Esophagus muscularis mucosa (tissue), 3 donors: Measurements from ENCODE around the gene SMIM1.

ENCODE experiments used
- POLR2A ChIP-seq: fragments of 450-650 bp; IDR thresholded peaks from one replicate; pipeline ENCODE4 v1.6.1; 2017; ENCODE audit warnings: antibody characterized with exemption, moderate library complexity, mild to moderate bottlenecking, low read depth
- POLR2AphosphoS5 ChIP-seq, 2 donors: sonication (generic); formaldehyde crosslinking; IDR thresholded peaks; one replicate each; pipeline ENCODE4 v1.6.1; 2017; ENCODE audit warnings: antibody characterized with exemption in 2 of 2
- TF ChIP-seq, protein P1 (sequence below), 3 experiments: fragments of 200-600 bp in 2 of 3; fragments of 450-650 bp in 1 of 3; sonication (generic) in 2 of 3; IDR thresholded peaks; one replicate each; pipeline ENCODE4 v1.5.1; 2017 to 2019; ENCODE audit warnings: antibody characterized with exemption in 3 of 3, mild to moderate bottlenecking in 2 of 3, moderate library complexity in 1 of 3

DNA sequence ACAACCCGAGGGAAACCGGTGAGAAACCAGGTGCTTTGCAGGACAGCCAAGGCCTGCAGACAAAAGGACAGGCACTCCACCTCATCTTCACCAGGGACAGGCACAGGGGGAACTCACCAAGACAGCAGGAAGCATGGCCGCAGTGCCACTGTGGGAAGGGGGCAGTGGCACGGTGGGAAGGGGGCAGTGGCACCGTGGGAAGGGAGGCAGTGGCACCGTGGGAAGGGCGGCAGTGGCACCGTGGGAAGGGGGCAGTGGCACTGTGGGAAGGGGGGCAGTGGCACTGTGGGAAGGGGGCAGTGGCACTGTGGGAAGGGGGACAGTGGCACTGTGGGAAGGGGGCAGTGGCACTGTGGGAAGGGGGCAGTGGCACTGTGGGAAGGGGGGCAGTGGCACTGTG is 52.1 kb downstream of the SMIM1 start:
- TF ChIP-seq, protein P1, sequence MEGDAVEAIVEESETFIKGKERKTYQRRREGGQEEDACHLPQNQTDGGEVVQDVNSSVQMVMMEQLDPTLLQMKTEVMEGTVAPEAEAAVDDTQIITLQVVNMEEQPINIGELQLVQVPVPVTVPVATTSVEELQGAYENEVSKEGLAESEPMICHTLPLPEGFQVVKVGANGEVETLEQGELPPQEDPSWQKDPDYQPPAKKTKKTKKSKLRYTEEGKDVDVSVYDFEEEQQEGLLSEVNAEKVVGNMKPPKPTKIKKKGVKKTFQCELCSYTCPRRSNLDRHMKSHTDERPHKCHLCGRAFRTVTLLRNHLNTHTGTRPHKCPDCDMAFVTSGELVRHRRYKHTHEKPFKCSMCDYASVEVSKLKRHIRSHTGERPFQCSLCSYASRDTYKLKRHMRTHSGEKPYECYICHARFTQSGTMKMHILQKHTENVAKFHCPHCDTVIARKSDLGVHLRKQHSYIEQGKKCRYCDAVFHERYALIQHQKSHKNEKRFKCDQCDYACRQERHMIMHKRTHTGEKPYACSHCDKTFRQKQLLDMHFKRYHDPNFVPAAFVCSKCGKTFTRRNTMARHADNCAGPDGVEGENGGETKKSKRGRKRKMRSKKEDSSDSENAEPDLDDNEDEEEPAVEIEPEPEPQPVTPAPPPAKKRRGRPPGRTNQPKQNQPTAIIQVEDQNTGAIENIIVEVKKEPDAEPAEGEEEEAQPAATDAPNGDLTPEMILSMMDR (IDR thresholded peaks at IDR 0.05) = no peak
- TF ChIP-seq POLR2A (no peak), POLR2AphosphoS5 (IDR thresholded peaks at IDR 0.05) (no peak)
